GM12892 (cell line): ENCODE results near the gene ANTXR1.

Experiments used
- POLR2A ChIP-seq: IDR thresholded peaks from 2 replicates; pipeline ENCODE4 v1.6.1; 2011; ENCODE audit warnings: low read depth, low read length, control low read depth
- POLR2AphosphoS5 ChIP-seq: IDR thresholded peaks from 2 replicates; pipeline ENCODE4 v1.6.1; 2011; ENCODE audit warnings: low read depth, low read length, control low read depth

DNA sequence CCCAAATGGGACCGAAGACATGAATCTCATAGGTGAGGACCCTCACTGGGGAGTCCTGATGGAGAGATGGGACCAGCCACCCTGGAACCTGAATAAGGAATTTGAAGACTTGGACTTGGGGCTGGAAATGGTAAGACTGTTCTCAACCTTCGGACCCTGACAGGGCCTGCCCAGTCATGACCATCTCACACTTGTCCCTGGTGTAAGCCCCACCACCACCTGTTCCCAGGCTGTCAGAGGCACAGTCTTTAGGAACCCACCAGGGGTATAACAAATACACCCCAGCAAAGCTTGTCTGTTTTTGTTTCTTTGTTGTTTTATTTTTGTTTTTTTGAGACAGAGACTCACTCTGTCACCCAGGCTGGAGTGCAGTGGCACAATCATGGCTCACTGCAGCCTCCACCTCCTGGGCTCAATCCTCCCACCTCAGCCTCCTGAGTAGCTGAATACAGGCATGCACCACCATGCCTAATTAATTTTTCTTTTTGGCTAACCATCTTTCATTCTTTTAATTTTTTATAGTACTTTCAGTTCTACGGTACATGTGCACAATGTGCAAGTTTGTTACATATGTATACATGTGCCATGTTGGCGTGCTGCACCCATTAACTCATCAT lies 267.9 kb downstream of the ANTXR1 start:
- no peak for TF ChIP-seq POLR2AphosphoS5
- TF ChIP-seq POLR2A, result no peak
